GM12878 (cell line): Measurements from ENCODE around the gene BBOX1. TPM values are rescaled to one million over a fixed set of nuclear protein-coding genes. Genes with fewer than 3 reads are reported as not detected.

Experiments
- ATAC-seq: fragments of 200-7000 bp; cut with Tn5 transposase; 3 replicates; pipeline ENCODE4 v1.9.1; 2020; ENCODE audit warnings: mild to moderate bottlenecking, moderate library complexity
- BruUV-seq: library from RNA; stranded (reverse); fragments of 400-500 nt; replicated peaks from 2 replicates; lab custom pipeline; 2021; lab: Mats Ljungman, UMichigan
- CTCF ChIA-PET: fragments of 300-600 bp; sonication (Branson Sonifier 250); formaldehyde crosslinking; extraction: SDS; loops from one replicate; lab custom pipeline; 2021; ENCODE audit warnings: inconsistent platforms; lab: Yijun Ruan, JAX
- POLR2A ChIA-PET: fragments of 350-600 bp; formaldehyde crosslinking; extraction: SDS; loops from one replicate; lab custom pipeline; 2021; ENCODE audit warnings: inconsistent platforms; lab: Charles Lee
- RAD21 ChIA-PET: fragments of 300-600 bp; sonication (Branson Sonifier 250); formaldehyde crosslinking; loops from one replicate; lab custom pipeline; 2023; ENCODE audit warnings: antibody characterized with exemption; ENCODE audit not compliant: unreplicated experiment; lab: Charles Lee
- SMC1A ChIA-PET: fragments of 300-600 bp; sonication (Branson Sonifier 250); formaldehyde crosslinking; loops from one replicate; lab custom pipeline; 2023; ENCODE audit not compliant: unreplicated experiment, uncharacterized antibody; lab: Charles Lee
- DNase-seq: peaks from one replicate; pipeline ENCODE4 v3.0.0-alpha.2; 2011; ENCODE audit warnings: low read depth, low spot score
- FAIRE-seq: peaks from 3 replicates; lab custom pipeline; 2011; peaks lifted over from hg19 to GRCh38; lab: Jason Lieb, UNC
- H2AFZ ChIP-seq: 2 replicates; pipeline ENCODE4 v1.6.0; 2011; ENCODE audit warnings: low read depth, low read length, control low read depth; ENCODE audit not compliant: control insufficient read depth
- H3K27ac ChIP-seq: 2 replicates; pipeline ENCODE4 v1.5.1; 2011; ENCODE audit warnings: control low read depth; ENCODE audit not compliant: control insufficient read depth, insufficient read depth
- H3K27me3 ChIP-seq, 2 experiments: replicated peaks in 1 of 2; 2 replicates each; pipeline versions ENCODE4 v1.6.0 to v1.6.1; 2011; ENCODE audit warnings: low read length in 1 of 2; ENCODE audit not compliant: control insufficient read depth in 2 of 2, insufficient read depth in 2 of 2
- H3K36me3 ChIP-seq, 2 experiments: 2 replicates each; pipeline ENCODE4 v1.5.1; 2011; ENCODE audit warnings: low read length in 1 of 2; ENCODE audit not compliant: control insufficient read depth in 2 of 2, insufficient read depth in 2 of 2
- H3K4me1 ChIP-seq: 2 replicates; pipeline ENCODE4 v1.6.1; 2011; ENCODE audit warnings: mild to moderate bottlenecking, low read length, moderate library complexity, mixed read lengths; ENCODE audit not compliant: control insufficient read depth, insufficient read depth
- H3K4me2 ChIP-seq: 2 replicates; pipeline ENCODE4 v1.6.0; 2011; ENCODE audit warnings: control low read depth; ENCODE audit not compliant: control insufficient read depth, insufficient read depth
- H3K4me3 ChIP-seq: fragments of 200-600 bp; sonication (generic); 2 replicates; pipeline ENCODE4 v1.5.1; 2016
- H3K79me2 ChIP-seq: 2 replicates; pipeline ENCODE4 v1.6.0; 2011; ENCODE audit warnings: low read length; ENCODE audit not compliant: control insufficient read depth, insufficient read depth
- H3K9ac ChIP-seq: 2 replicates; pipeline ENCODE4 v1.8.0; 2011; ENCODE audit warnings: low read length, control low read depth, mixed read lengths; ENCODE audit not compliant: control insufficient read depth, insufficient read depth
- H3K9me3 ChIP-seq: replicated peaks from 3 replicates; pipeline ENCODE4 v1.5.1; 2011; ENCODE audit warnings: mild to moderate bottlenecking, low read length; ENCODE audit not compliant: control insufficient read depth, insufficient read depth
- H4K20me1 ChIP-seq: 2 replicates; pipeline ENCODE4 v1.6.0; 2011; ENCODE audit not compliant: control insufficient read depth, insufficient read depth
- ASH2L ChIP-seq: fragments of 300-600, 200-600 bp; sonication (generic); IDR thresholded peaks from 2 replicates; pipeline ENCODE4 v1.6.1; 2017; ENCODE audit warnings: low read depth, mild to moderate bottlenecking, borderline replicate concordance
- BACH1 ChIP-seq: fragments of 450-650 bp; IDR thresholded peaks from 2 replicates; pipeline ENCODE4 v1.6.1; 2017; ENCODE audit warnings: mild to moderate bottlenecking, borderline replicate concordance
- CBFB ChIP-seq: IDR thresholded peaks from 2 replicates; pipeline ENCODE4 v1.6.1; 2016; ENCODE audit warnings: antibody characterized with exemption, low read depth
- CHD2 ChIP-seq: IDR thresholded peaks from 2 replicates; pipeline ENCODE4 v1.6.1; 2011; ENCODE audit warnings: low read depth, low read length, improper control_type of control experiment, borderline replicate concordance
- EGR1 ChIP-seq, 2 experiments: IDR thresholded peaks; 1 replicate in 1 of 2; 2 replicates in 1 of 2; pipeline ENCODE4 v1.6.1; 2011 to 2012; ENCODE audit warnings: low read depth in 2 of 2, low read length in 2 of 2, borderline replicate concordance in 1 of 2, mild to moderate bottlenecking in 1 of 2, moderate library complexity in 1 of 2
- GABPA ChIP-seq: IDR thresholded peaks from 2 replicates; pipeline ENCODE4 v1.6.1; 2014; ENCODE audit warnings: antibody characterized with exemption, low read depth, mild to moderate bottlenecking, inconsistent platforms
- RCOR1 ChIP-seq: conservative IDR thresholded peaks from 2 replicates; pipeline ENCODE4 v1.6.1; 2012; ENCODE audit warnings: low read depth, low read length, improper control_type of control experiment
- SP1 ChIP-seq: IDR thresholded peaks from one replicate; pipeline ENCODE4 v1.6.1; 2011; ENCODE audit warnings: low read depth, low read length
- SPI1 ChIP-seq: IDR thresholded peaks from 2 replicates; pipeline ENCODE4 v1.6.1; 2011; ENCODE audit warnings: low read depth, mild to moderate bottlenecking, low read length, moderate library complexity, borderline replicate concordance; ENCODE audit not compliant: insufficient read depth
- SRF ChIP-seq, 2 experiments: IDR thresholded peaks; 2 replicates each; pipeline ENCODE4 v1.6.1; 2011; ENCODE audit warnings: low read depth in 2 of 2, low read length in 2 of 2, mild to moderate bottlenecking in 1 of 2, moderate library complexity in 1 of 2
- YBX1 ChIP-seq: fragments of 450-650 bp; IDR thresholded peaks from 2 replicates; pipeline ENCODE4 v1.6.1; 2016; ENCODE audit warnings: antibody characterized with exemption
- ZNF274 ChIP-seq: IDR thresholded peaks from one replicate; pipeline ENCODE4 v1.8.0; 2011; ENCODE audit not compliant: insufficient read length, insufficient read depth
- WGBS: methylation state at CpG from one replicate; pipeline ENCODE4 v1.1.6; 2016; ENCODE audit warnings: low lambda C conversion rate; ENCODE audit not compliant: insufficient replicate concordance, insufficient coverage; ENCODE audit errors: missing lambda C conversion rate; 5-methylcytosine and 5-hydroxymethylcytosine counted together
- in situ Hi-C: fragments of 300-500 bp; cut with MboI; formaldehyde crosslinking; loops from 9 replicates; pipeline ENCODE4 v1.14.3; 2018; ENCODE audit warnings: mixed read lengths
- intact Hi-C: fragments of 100-400 bp; cut with micrococcal nuclease; formaldehyde crosslinking; loops from one replicate; pipeline ENCODE4 v1.14.2; 2022; ENCODE audit not compliant: unreplicated experiment
- polyA plus RNA-seq, 11 experiments: library from polyadenylated mRNA; depleted of rRNA in 4 of 11; unstranded in 6 of 11; stranded (reverse) in 5 of 11; fragments of >200 nt; fragmentation: Nextera tagmentation in 4 of 11; fragmentation: Illumina TruSeq in 1 of 11; extraction: Ambion mirVana in 4 of 11; extraction: Trizol in 1 of 11; gene quantifications; 1 replicate in 1 of 11; 2 replicates in 10 of 11; pipeline versions ENCODE4 v1.2.1 to v1.2.3, GENCODE V29; 2011 to 2016; ENCODE audit warnings: inconsistent platforms in 2 of 11, missing spikeins in 2 of 11, low read depth in 1 of 11
- total RNA-seq, 4 experiments: library from RNA; depleted of rRNA in 3 of 4; stranded (reverse); fragments of >200 nt in 3 of 4; fragmentation: Illumina TruSeq in 1 of 4; extraction: Trizol in 1 of 4; gene quantifications; 2 replicates each; pipeline versions ENCODE4 v1.2.1 to v1.2.3, GENCODE V29; 2013 to 2021
- TF ChIP-seq, protein P1 (sequence below): fragments of 450-650 bp; IDR thresholded peaks from 2 replicates; pipeline ENCODE4 v1.6.1; 2014; ENCODE audit warnings: mild to moderate bottlenecking
- TF ChIP-seq, protein P2 (sequence below): fragments of 450-650 bp; IDR thresholded peaks from 2 replicates; pipeline ENCODE4 v1.6.1; 2017; ENCODE audit warnings: mild to moderate bottlenecking, moderate library complexity
- TF ChIP-seq, protein P3 (sequence below): fragments of 450-650 bp; IDR thresholded peaks from 2 replicates; pipeline ENCODE4 v1.6.1; 2017; ENCODE audit warnings: mild to moderate bottlenecking

Gene BBOX1
- total and polyA plus RNA-seq, 10 of the 15 experiments (the other 5 are each of a cell fraction or from before 2014, with no cell fraction given) = 3.5 TPM; not detected in 9

DNA sequence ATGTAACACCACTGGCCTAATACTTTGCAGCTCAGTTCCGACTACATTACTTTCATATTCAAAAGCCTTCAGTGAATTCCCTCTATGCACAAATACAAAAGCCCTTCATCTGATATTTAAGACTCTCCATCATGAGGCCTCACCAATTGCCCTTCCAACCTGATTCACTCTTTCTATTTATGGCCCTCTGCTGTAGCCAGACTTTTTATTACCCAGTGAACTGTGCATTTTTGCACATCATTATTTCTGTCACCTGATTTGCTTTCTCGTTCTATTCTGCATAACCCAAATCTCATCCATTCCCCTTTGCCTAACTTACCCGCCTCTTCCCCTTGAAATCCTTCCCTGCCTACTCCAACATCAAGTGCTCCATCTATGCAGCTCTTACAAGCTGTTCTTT lies 78.3 kb downstream of the BBOX1 start:
- Histone ChIP-seq H3K4me2 (no peak overlapping the region), H3K4me3 (no peak overlapping the region), H3K27me3 (no peaks in the 10 kb centered on the region), H3K27ac (no peak overlapping the region), H3K9ac (no peak overlapping the region), H2AFZ (no peak overlapping the region), H3K9me3 (no peaks in the 10 kb centered on the region), H4K20me1 (no peaks in the 10 kb centered on the region), H3K4me1 (no peaks in the 10 kb centered on the region), H3K36me3 (no peaks in the 10 kb centered on the region), H3K79me2 (no peaks in the 10 kb centered on the region)
- RAD21 ChIA-PET = no interaction called here
- DNase-seq (no peak), ATAC-seq (no peak), FAIRE-seq (no peak)
- whole genome bisulfite sequencing = 0% methylated on average over 3 of the region's 3 CpGs
- BruUV-seq = no TSS peak
- POLR2A ChIA-PET = no interaction called here
- SMC1A ChIA-PET = interaction anchor here (1.7 kb wide), 1 partner anchor 78 kb away, joined by 4 read pairs; the partner anchor contains the start of gene BBOX1
- in situ Hi-C loops (no loop called here), intact Hi-C loops (no loop called here)
- CTCF ChIA-PET = interaction anchor here (1.3 kb wide), 1 partner anchor 40 kb away, joined by 4 read pairs; no protein-coding TSS in a partner anchor
- TF ChIP-seq ZNF274 (no peak), SP1 (no peak), SPI1 (no peak), GABPA (no peak), EGR1 (IDR thresholded peaks at IDR 0.05; ENCODE audit: borderline replicate concordance in 1 of 2, low read depth in 2 of 2, low read length in 2 of 2) (no peak), BACH1 (no peak), CHD2 (no peak), YBX1 (no peak), ASH2L (no peak), RCOR1 (no peak), SRF (IDR thresholded peaks at IDR 0.05; ENCODE audit: low read depth in 2 of 2, low read length in 2 of 2) (no peak), CBFB (no peak)
- TF ChIP-seq, protein P1, sequence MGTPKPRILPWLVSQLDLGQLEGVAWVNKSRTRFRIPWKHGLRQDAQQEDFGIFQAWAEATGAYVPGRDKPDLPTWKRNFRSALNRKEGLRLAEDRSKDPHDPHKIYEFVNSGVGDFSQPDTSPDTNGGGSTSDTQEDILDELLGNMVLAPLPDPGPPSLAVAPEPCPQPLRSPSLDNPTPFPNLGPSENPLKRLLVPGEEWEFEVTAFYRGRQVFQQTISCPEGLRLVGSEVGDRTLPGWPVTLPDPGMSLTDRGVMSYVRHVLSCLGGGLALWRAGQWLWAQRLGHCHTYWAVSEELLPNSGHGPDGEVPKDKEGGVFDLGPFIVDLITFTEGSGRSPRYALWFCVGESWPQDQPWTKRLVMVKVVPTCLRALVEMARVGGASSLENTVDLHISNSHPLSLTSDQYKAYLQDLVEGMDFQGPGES = no peak
- TF ChIP-seq, protein P2, sequence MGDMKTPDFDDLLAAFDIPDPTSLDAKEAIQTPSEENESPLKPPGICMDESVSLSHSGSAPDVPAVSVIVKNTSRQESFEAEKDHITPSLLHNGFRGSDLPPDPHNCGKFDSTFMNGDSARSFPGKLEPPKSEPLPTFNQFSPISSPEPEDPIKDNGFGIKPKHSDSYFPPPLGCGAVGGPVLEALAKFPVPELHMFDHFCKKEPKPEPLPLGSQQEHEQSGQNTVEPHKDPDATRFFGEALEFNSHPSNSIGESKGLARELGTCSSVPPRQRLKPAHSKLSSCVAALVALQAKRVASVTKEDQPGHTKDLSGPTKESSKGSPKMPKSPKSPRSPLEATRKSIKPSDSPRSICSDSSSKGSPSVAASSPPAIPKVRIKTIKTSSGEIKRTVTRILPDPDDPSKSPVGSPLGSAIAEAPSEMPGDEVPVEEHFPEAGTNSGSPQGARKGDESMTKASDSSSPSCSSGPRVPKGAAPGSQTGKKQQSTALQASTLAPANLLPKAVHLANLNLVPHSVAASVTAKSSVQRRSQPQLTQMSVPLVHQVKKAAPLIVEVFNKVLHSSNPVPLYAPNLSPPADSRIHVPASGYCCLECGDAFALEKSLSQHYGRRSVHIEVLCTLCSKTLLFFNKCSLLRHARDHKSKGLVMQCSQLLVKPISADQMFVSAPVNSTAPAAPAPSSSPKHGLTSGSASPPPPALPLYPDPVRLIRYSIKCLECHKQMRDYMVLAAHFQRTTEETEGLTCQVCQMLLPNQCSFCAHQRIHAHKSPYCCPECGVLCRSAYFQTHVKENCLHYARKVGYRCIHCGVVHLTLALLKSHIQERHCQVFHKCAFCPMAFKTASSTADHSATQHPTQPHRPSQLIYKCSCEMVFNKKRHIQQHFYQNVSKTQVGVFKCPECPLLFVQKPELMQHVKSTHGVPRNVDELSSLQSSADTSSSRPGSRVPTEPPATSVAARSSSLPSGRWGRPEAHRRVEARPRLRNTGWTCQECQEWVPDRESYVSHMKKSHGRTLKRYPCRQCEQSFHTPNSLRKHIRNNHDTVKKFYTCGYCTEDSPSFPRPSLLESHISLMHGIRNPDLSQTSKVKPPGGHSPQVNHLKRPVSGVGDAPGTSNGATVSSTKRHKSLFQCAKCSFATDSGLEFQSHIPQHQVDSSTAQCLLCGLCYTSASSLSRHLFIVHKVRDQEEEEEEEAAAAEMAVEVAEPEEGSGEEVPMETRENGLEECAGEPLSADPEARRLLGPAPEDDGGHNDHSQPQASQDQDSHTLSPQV = no peak
- TF ChIP-seq, protein P3, sequence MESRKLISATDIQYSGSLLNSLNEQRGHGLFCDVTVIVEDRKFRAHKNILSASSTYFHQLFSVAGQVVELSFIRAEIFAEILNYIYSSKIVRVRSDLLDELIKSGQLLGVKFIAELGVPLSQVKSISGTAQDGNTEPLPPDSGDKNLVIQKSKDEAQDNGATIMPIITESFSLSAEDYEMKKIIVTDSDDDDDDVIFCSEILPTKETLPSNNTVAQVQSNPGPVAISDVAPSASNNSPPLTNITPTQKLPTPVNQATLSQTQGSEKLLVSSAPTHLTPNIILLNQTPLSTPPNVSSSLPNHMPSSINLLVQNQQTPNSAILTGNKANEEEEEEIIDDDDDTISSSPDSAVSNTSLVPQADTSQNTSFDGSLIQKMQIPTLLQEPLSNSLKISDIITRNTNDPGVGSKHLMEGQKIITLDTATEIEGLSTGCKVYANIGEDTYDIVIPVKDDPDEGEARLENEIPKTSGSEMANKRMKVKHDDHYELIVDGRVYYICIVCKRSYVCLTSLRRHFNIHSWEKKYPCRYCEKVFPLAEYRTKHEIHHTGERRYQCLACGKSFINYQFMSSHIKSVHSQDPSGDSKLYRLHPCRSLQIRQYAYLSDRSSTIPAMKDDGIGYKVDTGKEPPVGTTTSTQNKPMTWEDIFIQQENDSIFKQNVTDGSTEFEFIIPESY = no peak
